Sigmoid colon (tissue), 7 donors: ENCODE measurements around the gene ACADS. TPM values are rescaled to one million over a fixed set of nuclear protein-coding genes. Genes with fewer than 3 reads are reported as not detected.

Source experiments
- DNase-seq: peaks from one replicate; pipeline ENCODE4 v3.0.0-alpha.2; 2019
- H3K27ac ChIP-seq, 4 donors: fragments of 200-600 bp; sonication (generic); one replicate each; pipeline ENCODE4 v1.5.1; 2016 to 2019; ENCODE audit warnings: mild to moderate bottlenecking in 1 of 4
- H3K27me3 ChIP-seq, 3 donors: fragments of 200-600 bp; sonication (generic); one replicate each; pipeline ENCODE4 v1.5.1; 2019; ENCODE audit warnings: mild to moderate bottlenecking in 1 of 3
- H3K36me3 ChIP-seq, 4 donors: fragments of 200-600 bp; sonication (generic); one replicate each; pipeline ENCODE4 v1.5.1; 2016 to 2019
- H3K4me1 ChIP-seq, 4 donors: fragments of 200-600 bp; sonication (generic); one replicate each; pipeline ENCODE4 v1.5.1; 2017 to 2019
- H3K4me3 ChIP-seq, 4 donors: fragments of 200-600 bp; sonication (generic); one replicate each; pipeline ENCODE4 v1.5.1; 2017 to 2019; ENCODE audit warnings: mild to moderate bottlenecking in 2 of 4, moderate library complexity in 1 of 4
- H3K9me3 ChIP-seq, 4 donors: fragments of 200-600 bp in 3 of 4; sonication (generic) in 3 of 4; one replicate each; pipeline versions ENCODE4 v1.5.1 to v1.6.1; 2013 to 2019
- EP300 ChIP-seq, 4 donors: sonication (generic); formaldehyde crosslinking; IDR thresholded peaks; one replicate each; pipeline ENCODE4 v1.6.1; 2017; ENCODE audit warnings: antibody characterized with exemption in 4 of 4
- POLR2A ChIP-seq, 2 donors: fragments of 450-650 bp; IDR thresholded peaks; one replicate each; pipeline ENCODE4 v1.6.1; 2016; ENCODE audit warnings: antibody characterized with exemption in 2 of 2, mild to moderate bottlenecking in 2 of 2, moderate library complexity in 2 of 2
- POLR2AphosphoS5 ChIP-seq, 4 donors: sonication (generic); formaldehyde crosslinking; IDR thresholded peaks; one replicate each; pipeline ENCODE4 v1.6.1; 2017; ENCODE audit warnings: antibody characterized with exemption in 4 of 4
- WGBS, 2 donors: extraction: QIAGEN DNeasy Blood & Tissue Kit; methylation state at CpG; one replicate each; pipeline ENCODE4 v1.1.7; 2013; 5-methylcytosine and 5-hydroxymethylcytosine counted together
- intact Hi-C: fragments of 100-400 bp; cut with DNase I; formaldehyde crosslinking; loops from one replicate; pipeline ENCODE4 v1.15.1; 2023
- polyA plus RNA-seq, 3 donors: library from polyadenylated mRNA; stranded (reverse); fragments of 200-250 nt; gene quantifications; one replicate each; pipeline ENCODE4 v1.2.3, GENCODE V29; 2013
- total RNA-seq, 4 donors: library from RNA; depleted of rRNA; stranded (reverse); fragments of >200 nt; gene quantifications; one replicate each; pipeline ENCODE4 v1.1.0, GENCODE V29; 2016
- TF ChIP-seq, protein P1 (sequence below), 4 experiments: fragments of 450-650 bp in 3 of 4; fragments of 200-600 bp in 1 of 4; IDR thresholded peaks; one replicate each; pipeline ENCODE4 v1.5.1; 2016 to 2019; ENCODE audit warnings: antibody characterized with exemption in 4 of 4, mild to moderate bottlenecking in 3 of 4, moderate library complexity in 2 of 4
- donor health status: healthy with polysubstance abuse.
- donor health status: Bipolar disorder and iron deficiency.
- donor health status: healthy.

Gene ACADS
- total and polyA plus RNA-seq, 7 donors, result 36.8 to 325 (median 40.3) TPM

DNA sequence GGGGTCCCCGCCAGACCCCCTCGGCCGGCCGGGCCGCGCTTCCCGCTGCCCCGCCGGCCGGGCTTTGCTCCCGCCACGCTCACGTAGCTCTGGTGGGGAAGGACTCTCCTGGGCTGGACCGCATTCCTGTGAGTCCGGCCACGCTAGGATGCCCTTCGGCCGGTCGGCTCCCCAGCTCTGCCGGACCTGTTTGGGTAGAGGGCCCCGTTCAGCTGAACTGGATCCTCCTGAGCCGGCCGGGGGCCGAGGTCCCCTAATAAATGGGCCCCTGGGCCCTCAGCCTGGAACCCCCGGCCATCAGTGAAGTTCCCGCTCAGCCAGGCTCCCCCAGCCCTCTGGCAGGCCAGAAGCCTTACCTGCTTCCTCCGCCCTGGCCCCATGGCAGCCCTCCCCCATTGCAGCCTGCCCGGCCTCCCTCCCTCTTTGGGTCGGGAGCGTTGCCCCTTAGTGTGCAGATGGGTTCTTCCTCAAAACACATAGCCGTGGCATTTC lies 14.8 kb upstream of the ACADS start:
- Histone ChIP-seq H3K9me3 (no peaks in the 10 kb centered on the region), H3K4me1 (peaks cover 0 to 26% (median 20%) of the 10 kb centered on the region in 4 donors), H3K27ac (peak overlapping the region; percentile 88 to 95 (median 92)), H3K36me3 (peaks cover 5 to 26% (median 9%) of the 10 kb centered on the region in 4 donors), H3K27me3 (no peaks in the 10 kb centered on the region), H3K4me3 (peak overlapping the region; percentile 68 to 97 (median 90))
- peak; percentile 67 for DNase-seq
- TF ChIP-seq POLR2AphosphoS5 (IDR thresholded peaks at IDR 0.05) (no peak), POLR2A (IDR thresholded peaks at IDR 0.05) (no peak), EP300 (IDR thresholded peaks at IDR 0.05) (no peak)
- TF ChIP-seq, protein P1, sequence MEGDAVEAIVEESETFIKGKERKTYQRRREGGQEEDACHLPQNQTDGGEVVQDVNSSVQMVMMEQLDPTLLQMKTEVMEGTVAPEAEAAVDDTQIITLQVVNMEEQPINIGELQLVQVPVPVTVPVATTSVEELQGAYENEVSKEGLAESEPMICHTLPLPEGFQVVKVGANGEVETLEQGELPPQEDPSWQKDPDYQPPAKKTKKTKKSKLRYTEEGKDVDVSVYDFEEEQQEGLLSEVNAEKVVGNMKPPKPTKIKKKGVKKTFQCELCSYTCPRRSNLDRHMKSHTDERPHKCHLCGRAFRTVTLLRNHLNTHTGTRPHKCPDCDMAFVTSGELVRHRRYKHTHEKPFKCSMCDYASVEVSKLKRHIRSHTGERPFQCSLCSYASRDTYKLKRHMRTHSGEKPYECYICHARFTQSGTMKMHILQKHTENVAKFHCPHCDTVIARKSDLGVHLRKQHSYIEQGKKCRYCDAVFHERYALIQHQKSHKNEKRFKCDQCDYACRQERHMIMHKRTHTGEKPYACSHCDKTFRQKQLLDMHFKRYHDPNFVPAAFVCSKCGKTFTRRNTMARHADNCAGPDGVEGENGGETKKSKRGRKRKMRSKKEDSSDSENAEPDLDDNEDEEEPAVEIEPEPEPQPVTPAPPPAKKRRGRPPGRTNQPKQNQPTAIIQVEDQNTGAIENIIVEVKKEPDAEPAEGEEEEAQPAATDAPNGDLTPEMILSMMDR (IDR thresholded peaks at IDR 0.05), result no peak
- intact Hi-C loops, result loop anchor here (2.0 to 10.0 kb wide), 3 partner anchors 24 to 276 kb away; partner anchors contain the start of genes COX6A1, HNF1A and MLEC
- WGBS, 2 donors, result 1% methylated on average over 31 of the region's 31 CpGs

DNA sequence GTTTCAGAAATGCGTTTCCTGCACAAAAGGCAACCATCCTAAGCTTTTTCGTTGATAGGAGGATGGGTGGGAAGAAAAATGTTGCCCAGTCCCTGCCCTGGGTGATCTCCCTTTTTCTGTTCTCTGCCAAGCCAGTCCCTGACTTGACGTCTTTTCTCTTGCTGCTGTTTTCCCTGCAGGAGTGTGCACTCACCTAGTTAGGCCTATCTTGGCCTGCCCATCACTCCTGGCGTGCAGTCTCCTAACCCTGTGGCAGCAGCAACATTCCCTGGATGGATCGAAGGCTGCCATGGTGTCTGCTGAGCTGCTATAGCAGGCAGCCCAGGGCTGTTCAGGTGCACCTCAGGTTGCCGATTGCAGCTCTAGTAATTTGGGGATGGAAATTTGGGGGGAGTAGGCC lies 14.2 kb upstream of the ACADS start:
- intact Hi-C loops, result loop anchor here (2.0 to 10.0 kb wide), 3 partner anchors 25 to 277 kb away; partner anchors contain the start of genes COX6A1, HNF1A and MLEC
- H3K27ac ChIP-seq, result peak overlapping the region; percentile 88 to 95 (median 92)

DNA sequence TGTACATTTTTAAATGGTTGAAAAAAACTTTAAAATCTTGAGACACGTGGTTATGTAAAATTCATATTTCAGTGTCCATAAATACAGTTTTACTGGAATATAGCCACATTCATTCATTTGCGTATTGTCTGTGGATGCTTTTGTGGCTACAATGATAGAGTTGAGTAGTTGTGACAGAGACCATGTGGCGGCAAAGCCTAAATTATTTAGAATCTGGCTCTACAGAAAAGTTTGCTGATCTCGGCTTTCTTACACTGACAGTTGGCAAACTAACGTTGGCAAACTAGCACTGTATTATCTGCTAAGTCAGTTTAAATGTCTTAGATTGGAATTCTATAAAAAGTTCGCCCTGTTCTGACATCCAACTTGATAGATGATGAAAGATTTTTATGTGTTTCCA lies 13.0 kb upstream of the ACADS start:
- no peak for DNase-seq
- H3K4me3 ChIP-seq, result no peak overlapping the region
- no peaks in the 10 kb centered on the region for H3K27me3 ChIP-seq
- H3K4me1 ChIP-seq, result peaks cover 0 to 26% (median 20%) of the 10 kb centered on the region in 4 donors
- intact Hi-C loops, result loop anchor here (2.0 to 10.0 kb wide), 3 partner anchors 130 to 278 kb away; partner anchors contain the start of genes COX6A1 and HNF1A
- peaks cover 5 to 44% (median 25%) of the 10 kb centered on the region in 4 donors for H3K36me3 ChIP-seq
- 85 to 87% methylated on average over 6 of the region's 6 CpGs for WGBS, 2 donors
- H3K27ac ChIP-seq, result no peak overlapping the region
- H3K9me3 ChIP-seq, result no peaks in the 10 kb centered on the region
- TF ChIP-seq EP300 (IDR thresholded peaks at IDR 0.05), result no peak
- no peak for TF ChIP-seq POLR2A (IDR thresholded peaks at IDR 0.05)
- TF ChIP-seq, protein P1 (IDR thresholded peaks at IDR 0.05), result no peak

More for the DNA sequence above, 14.2 kb upstream of the ACADS start:
- TF ChIP-seq, protein P1 (IDR thresholded peaks at IDR 0.05), result no peak
- 20 to 39% methylated on average over 6 of the region's 6 CpGs for WGBS, 2 donors
- peaks cover 5 to 32% (median 13%) of the 10 kb centered on the region in 4 donors for H3K36me3 ChIP-seq
- no peaks in the 10 kb centered on the region for H3K27me3 ChIP-seq
- H3K9me3 ChIP-seq, result no peaks in the 10 kb centered on the region
- DNase-seq, result no peak
- H3K4me1 ChIP-seq, result peaks cover 0 to 26% (median 20%) of the 10 kb centered on the region in 4 donors
- H3K4me3 ChIP-seq, result peak overlapping the region; percentile 68 to 97 (median 90)

DNA sequence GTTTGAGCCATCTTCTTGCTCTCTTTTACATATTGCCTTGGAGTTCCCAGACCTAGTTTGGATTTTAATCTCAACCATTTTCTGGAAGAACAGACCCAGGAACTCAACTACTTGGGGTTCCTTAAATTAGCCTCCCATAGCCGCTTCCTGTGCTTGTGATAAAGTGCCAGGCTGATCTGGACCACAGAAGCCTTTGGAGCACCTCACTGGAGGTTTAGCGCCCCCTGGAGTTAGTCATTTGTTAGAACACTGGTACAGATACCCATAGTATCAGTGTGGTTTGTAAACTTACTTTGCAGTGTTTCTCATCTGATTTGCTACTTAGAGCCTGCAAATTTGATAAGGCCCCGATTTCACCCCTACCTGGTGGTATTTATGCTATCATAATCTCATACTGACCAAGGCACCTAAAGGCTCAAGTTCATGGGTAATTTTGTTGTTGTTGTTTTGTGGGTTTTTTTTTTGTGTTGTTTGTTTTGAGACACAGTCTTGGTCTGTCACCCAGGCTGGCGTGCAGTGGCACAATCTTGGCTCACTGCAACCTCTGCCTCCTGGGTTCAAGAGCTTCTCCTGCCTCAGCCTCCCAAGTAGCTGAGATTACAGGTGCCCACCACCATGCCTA lies 11.7 kb upstream of the ACADS start:
- peaks cover 15 to 58% (median 37%) of the 10 kb centered on the region in 4 donors for H3K36me3 ChIP-seq
- WGBS, 2 donors, result 14 to 22% methylated on average over 4 of the region's 4 CpGs
- H3K27ac ChIP-seq, result no peak overlapping the region
- intact Hi-C loops, result loop anchor here (2.0 to 10.0 kb wide), 4 partner anchors 65 to 279 kb away; partner anchors contain the start of genes COX6A1 and HNF1A
- no peak overlapping the region for H3K4me3 ChIP-seq
- peaks cover 0 to 26% (median 20%) of the 10 kb centered on the region in 4 donors for H3K4me1 ChIP-seq
- peak; percentile 86 for DNase-seq
- TF ChIP-seq, protein P1 (IDR thresholded peaks at IDR 0.05), result peak; percentile 45 to 88 (median 82)
- no peak for TF ChIP-seq POLR2A (IDR thresholded peaks at IDR 0.05)
- H3K27me3 ChIP-seq, result no peaks in the 10 kb centered on the region
- no peaks in the 10 kb centered on the region for H3K9me3 ChIP-seq
